ENCODE results near the gene GJA5.

Gene GJA5

GRCh38 chr1:147760481-147761260, at the start of gene GJA5:
Gene GJA5, minus strand, starts transcription at chr1:147760602. Its CDS starts 1,364 bp downstream, at chr1:147759238.
- DNase-seq, result no peak

GRCh38 chr1:147809236-147809635, 48.8 kb upstream of the GJA5 start:
- DNase-seq, result no peak

- DNase-seq, result no peak
These were observed 47.6 kb upstream of the GJA5 start for GRCh38 chr1:147808025-147808424.

GRCh38 chr1:147807405-147807804, 47.0 kb upstream of the GJA5 start:
- DNase-seq, result no peak

DNA sequence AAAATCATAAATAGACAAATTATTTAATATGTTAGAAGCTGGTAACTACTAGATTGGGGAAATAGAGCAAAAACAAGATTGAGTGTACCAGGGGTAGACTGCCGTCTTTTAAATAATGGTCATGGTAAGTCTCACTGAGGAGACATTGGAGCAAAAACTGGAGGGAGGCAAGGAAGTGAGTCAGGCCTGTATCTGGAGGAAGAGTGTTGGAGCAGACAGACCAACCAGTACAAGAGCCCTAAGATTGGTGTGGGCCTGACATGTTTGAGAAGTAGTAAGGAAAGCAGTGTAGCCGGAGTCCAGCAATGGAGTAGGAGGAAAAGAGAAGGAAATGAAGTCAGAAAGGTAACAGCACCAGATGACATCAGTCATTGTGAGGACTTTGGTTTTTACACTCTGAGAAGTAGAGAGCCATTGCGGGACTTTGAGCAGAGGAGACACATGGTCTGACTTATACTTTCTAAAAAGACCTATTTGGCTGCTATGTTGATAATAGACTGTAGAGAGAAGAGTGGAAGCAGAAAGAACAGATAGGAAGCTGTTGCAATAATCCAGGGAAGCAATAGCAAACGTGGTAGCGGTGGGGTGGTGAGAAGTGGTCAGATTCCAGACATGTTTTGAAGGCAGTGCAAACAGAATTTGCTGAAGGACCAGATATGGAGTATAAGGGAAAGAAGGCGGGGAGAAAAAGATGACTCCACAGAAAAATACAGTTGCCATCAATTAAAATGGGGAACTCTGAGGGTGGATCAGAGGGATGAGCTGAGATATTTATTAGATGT, 44.7 kb upstream of the GJA5 start:
- no peak for DNase-seq

DNA sequence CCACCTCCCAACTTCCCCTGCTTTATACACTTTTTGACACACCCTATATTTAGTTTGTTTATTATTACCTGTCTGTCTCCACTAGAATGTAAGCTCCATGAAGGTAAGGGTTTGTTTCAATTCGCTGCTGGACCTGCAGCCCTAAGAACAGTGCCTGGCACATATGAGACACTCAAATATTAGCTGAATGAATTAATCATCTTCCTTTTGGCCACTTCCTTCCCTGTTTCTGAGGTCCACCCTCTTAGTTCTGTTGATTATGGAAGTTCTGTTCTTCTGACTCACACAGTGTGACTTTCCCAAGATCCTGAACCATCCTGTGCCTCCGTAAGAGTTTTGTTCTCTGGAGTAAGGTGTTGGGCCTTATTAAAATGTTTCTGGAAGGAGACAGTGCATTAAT, 40.4 kb upstream of the GJA5 start:
- no peak for DNase-seq

- no peak for DNase-seq
These were observed 38.3 kb upstream of the GJA5 start for GRCh38 chr1:147798731-147799130.

DNA sequence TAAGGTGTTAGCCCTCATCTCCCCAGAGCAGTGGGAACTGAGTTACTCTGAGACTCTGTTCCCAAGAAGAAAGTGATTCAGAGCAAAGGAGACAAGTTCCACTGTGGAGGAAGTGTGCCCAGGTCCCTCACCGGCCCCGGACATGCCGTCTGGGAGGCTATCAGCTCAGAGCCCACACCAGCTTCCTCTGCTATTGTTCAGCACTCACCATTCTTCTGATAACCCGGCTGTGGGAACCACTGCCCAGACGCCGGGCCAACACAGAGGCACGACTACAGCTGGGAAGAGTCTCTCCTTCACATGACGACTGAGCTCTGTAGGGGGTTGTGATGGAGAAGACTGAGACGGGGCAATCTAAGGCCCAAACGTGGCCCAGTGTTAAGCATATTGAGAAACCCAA, 34.2 kb upstream of the GJA5 start:
- no peak for DNase-seq

DNA sequence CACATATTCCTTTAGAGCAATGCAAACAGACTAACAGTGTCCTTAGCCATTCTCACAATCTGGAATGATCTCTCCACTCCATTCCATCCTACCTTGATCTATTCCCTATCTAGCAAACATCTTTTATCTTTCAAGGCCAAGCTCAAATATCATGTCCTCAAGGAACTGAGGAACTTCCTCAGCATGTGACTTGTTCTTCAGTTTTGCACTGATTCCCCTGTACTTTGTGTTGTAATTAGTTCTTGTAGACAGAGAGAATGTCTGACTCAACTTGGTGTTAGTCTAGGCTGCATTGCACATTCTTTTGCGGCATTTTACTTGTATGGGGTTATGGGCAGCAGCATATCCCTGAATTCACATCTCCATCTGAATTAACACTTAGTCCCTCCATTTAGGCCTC, 31.5 kb upstream of the GJA5 start:
- no peak for DNase-seq

GRCh38 chr1:147787765-147788164, 27.4 kb upstream of the GJA5 start:
- DNase-seq, result no peak

GRCh38 chr1:147786536-147786935, 26.1 kb upstream of the GJA5 start:
- DNase-seq, result no peak

DNA sequence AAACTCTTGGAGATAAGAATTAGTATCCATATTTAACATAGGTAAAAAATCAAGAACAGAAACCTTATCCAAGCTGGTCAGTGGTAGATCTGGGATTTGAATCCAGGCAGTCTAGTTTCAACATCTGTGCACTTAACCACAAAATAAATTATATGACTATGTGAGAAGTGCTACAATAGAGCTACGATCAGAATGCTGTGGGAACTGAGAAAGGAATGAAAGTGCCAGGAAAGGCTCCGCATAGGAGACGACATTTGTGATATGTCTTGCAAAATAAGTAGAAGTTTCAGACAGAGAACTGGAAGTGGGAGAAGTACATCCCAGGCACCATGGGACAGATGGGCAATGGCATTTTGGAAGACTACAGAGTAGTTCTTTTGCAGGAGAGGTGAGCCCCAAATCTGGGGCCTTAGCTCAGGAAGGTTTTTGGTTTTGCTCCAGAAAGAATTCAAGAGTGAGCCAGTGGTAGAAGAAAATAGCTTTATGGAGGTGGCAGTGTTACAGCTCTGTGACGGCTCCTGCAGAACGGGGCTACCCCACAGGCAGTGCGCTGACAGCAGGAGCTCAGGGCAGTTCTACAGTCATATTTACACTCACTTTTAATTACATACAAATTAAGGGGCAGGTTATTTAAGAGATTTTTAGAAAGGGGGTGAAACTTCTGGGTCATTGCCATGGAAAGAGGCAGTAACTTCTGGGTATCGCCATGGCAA, 25.5 kb upstream of the GJA5 start:
- DNase-seq, result no peak

DNA sequence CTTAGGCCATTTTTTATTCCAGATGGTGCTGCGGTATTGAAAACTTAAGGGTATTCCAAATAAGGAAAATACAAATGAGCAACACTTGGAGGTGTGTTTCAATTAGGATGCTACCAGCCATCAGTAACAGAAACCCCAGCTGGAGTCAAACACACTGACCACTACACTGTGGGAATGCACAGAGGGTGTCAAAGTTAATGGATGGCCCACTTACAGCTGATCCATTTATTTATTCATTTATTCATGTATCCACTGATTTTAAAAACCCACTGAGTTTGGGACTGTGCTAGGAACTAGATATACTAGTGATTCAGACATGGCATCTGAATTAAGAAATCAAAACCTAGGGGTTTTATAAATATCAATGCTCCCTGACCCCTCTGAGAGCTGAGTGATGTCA, 24.5 kb upstream of the GJA5 start:
- DNase-seq, result no peak

DNA sequence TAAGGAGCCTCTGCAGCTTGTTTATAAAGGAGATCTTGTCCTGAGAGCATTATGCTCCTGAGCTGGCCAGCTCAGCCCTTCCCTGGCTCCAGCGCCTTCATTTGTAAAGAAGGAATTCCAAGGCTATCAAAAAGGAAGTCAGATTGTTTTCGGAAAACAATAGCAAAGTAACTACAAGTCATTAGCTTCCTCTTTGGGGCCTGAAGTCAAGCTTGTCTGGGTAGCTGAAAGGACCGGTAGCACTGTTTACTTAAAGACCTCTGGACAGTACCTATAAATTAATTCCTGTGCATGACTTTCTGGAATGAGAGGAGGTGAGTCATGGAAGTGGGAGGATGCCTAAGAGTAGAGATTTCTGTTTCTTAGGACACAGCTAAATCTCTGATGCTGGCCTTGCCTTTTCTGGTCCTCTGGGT, 20.7 kb upstream of the GJA5 start:
- DNase-seq, result no peak

- no peak for DNase-seq
These were observed 17.3 kb upstream of the GJA5 start for GRCh38 chr1:147777694-147778093.

GRCh38 chr1:147773215-147773715, 12.9 kb upstream of the GJA5 start:
- no peak for DNase-seq

DNA sequence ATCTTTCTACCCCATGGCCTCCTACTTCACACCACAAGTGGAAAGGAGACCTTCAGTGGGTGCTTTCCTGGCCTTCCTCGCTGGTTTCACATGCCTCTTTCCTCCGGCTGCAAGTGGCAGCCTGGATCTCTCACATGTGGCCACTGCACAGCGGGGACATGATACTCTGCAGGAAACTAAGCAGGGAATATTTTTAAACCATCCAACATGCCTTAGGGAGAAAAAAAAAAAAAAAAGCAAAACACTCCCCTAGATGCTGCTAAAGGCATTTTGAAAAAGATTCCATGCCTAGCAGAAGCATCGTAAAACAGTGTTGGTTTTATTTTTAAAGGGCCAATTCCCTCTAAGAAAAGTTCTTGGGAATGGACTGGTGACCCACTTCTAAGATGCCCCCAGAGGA, 12.2 kb upstream of the GJA5 start:
- DNase-seq, result no peak

DNA sequence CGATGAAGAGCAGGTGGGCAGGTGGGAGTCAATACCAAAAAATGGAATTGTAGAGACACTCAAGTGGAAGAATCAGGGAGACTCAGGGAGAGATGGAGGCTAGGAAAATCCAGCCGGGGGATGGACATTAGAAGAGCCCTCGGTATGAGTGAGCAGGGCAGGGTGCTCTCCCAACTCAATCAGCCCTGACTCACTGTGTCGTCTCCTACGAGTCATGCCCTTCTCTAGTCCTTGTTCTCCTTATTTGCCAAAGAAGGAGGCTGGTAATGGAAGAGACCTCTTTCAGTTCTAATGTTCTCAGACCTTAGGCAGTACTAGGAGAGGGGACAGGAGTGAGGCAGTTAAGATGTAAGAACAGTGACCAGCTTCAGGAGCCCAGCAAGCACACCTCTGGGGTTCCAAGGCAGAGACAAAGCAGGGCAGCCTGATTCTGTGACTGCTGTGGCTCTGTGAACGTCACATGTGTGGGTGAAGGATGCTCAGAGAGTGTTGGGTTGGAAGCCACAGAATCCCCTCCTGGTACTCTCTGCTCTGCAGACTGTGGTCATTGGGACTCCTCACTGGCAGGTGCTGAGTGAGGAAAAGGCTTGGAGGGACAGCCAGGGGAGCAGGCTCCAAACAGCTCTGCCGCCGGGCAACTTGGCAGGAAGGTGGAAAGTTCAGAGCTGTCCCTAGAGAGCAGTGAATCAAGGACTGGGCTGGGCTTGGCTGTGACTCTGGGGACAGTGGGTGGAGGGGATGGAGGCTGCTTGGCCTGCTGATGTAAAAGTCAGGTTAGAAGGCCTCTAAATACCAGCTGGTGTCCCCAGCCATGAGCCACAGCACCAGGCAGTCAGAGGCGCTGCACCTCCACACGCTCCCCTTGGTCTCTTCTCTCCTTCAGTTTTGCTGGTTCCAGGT, 11.1 kb upstream of the GJA5 start:
- no peak for DNase-seq

- DNase-seq, result no peak
These were observed 8.7 kb upstream of the GJA5 start for GRCh38 chr1:147769106-147769505.

GRCh38 chr1:147768582-147768981, 8.2 kb upstream of the GJA5 start:
- no peak for DNase-seq

- DNase-seq, result no peak
These were observed 7.7 kb upstream of the GJA5 start for GRCh38 chr1:147768101-147768500.

DNA sequence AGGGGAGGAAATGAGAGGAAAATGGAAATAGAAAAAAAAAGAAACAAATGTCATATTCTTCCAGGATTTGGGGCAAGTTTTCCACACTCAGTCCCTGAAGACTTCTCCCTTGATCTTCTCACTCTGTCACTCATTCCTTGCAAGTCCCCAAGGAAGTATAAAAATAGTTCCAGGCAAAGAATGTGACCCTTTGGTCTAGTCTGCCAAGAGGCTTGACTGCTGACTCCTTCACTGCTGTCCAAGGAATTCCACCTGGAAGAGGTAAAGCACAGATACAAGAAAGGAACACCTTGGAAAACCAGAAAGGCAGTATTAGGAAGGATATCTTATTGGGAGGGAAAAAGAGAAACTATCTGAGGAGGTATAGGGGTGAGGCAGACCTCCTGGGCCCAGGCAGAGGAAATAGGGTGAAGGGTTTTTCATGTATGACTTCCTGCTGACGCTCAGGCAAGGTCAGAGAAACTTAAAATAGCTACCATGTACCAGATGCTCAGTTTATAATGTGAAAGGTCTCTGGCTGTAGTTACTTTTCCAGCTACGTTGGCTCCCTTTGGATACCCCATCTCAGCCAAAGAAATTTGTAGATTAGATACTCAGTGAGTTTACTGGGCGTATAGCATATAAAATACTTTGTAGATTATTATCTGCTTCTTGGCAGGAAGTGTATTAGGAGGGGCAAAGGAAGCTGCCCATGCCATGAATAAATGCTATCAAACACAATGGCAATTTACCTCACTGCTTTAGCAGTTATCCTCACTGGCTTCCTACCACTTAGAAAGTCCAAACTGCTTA, 2.0 kb upstream of the GJA5 start:
- DNase-seq, result no peak

Data from NCI-H2171 treated with DMSO at 0.1 percent for 48 hours (cell line).